CD4-positive, alpha-beta T cell (primary cell): ENCODE results near the gene ABL1. TPM values are rescaled to one million over a fixed set of nuclear protein-coding genes. Genes with fewer than 3 reads are reported as not detected.

Experiments
- ATAC-seq: fragments of 200-7000 bp; cut with Tn5 transposase; one replicate; pipeline ENCODE4 v1.10.0; 2022; ENCODE audit warnings: mild to moderate bottlenecking; ENCODE audit not compliant: poor library complexity
- CTCF ChIA-PET: fragments of 350-600 bp; sonication (Branson Sonifier 250); formaldehyde crosslinking; loops from one replicate; lab custom pipeline; 2021; ENCODE audit warnings: antibody characterized with exemption, inconsistent platforms; lab: Charles Lee
- POLR2A ChIA-PET: fragments of 350-600 bp; sonication (Branson Sonifier 250); formaldehyde crosslinking; loops from one replicate; lab custom pipeline; 2021; ENCODE audit warnings: antibody characterized with exemption, inconsistent platforms; lab: Charles Lee
- DNase-seq, 14 experiments: peaks; one replicate each; pipeline ENCODE4 v3.0.0-alpha.2; 2013 to 2020; ENCODE audit warnings: mixed read lengths in 2 of 14
- H3K27ac ChIP-seq, 2 donors: one replicate each; pipeline versions ENCODE4 v1.5.1 to v1.7.0; 2013; ENCODE audit warnings: low read length in 2 of 2, low read depth in 1 of 2, mild to moderate bottlenecking in 1 of 2
- H3K27me3 ChIP-seq, 2 experiments: 1 replicate in 1 of 2; 2 replicates in 1 of 2; pipeline versions ENCODE4 v1.6.1 to v1.7.0; 2013; ENCODE audit warnings: low read length in 2 of 2, control low read depth in 1 of 2, mild to moderate bottlenecking in 1 of 2, moderate library complexity in 1 of 2; ENCODE audit not compliant: insufficient read depth in 2 of 2, control insufficient read depth in 1 of 2
- H3K36me3 ChIP-seq: one replicate; pipeline ENCODE4 v1.6.1; 2013; ENCODE audit warnings: low read length, control low read depth; ENCODE audit not compliant: insufficient read depth
- H3K4me1 ChIP-seq: one replicate; pipeline ENCODE4 v1.6.1; 2013; ENCODE audit warnings: low read length, control low read depth; ENCODE audit not compliant: insufficient read depth
- H3K4me3 ChIP-seq: one replicate; pipeline ENCODE4 v1.5.1; 2013; ENCODE audit warnings: mild to moderate bottlenecking, low read length, moderate library complexity
- H3K9me3 ChIP-seq, 2 experiments: 1 replicate in 1 of 2; 2 replicates in 1 of 2; pipeline versions ENCODE4 v1.6.1 to v1.7.0; 2013; ENCODE audit warnings: low read length in 2 of 2, mild to moderate bottlenecking in 2 of 2, control low read depth in 1 of 2, moderate library complexity in 1 of 2; ENCODE audit not compliant: control insufficient read depth in 1 of 2, insufficient read depth in 1 of 2
- H3K27ac Mint-ChIP-seq: one replicate; pipeline ENCODE4 v1.8.0; 2020; ENCODE audit warnings: mixed read lengths
- H3K27me3 Mint-ChIP-seq: one replicate; pipeline ENCODE4 v1.8.0; 2021; ENCODE audit warnings: mixed read lengths
- H3K36me3 Mint-ChIP-seq: one replicate; pipeline ENCODE4 v1.8.0; 2021; ENCODE audit warnings: low read depth, mixed read lengths
- H3K4me1 Mint-ChIP-seq: one replicate; pipeline ENCODE4 v1.8.0; 2021; ENCODE audit warnings: low read depth, mixed read lengths
- H3K4me3 Mint-ChIP-seq: one replicate; pipeline ENCODE4 v1.8.0; 2020; ENCODE audit warnings: mild to moderate bottlenecking, mixed read lengths
- H3K9me3 Mint-ChIP-seq: one replicate; pipeline ENCODE4 v1.8.0; 2020; ENCODE audit warnings: mixed read lengths
- CTCF ChIP-seq: fragments of 200-600 bp; IDR thresholded peaks from one replicate; pipeline ENCODE4 v1.8.0; 2022; ENCODE audit warnings: antibody characterized with exemption, mild to moderate bottlenecking
- intact Hi-C, 2 experiments: fragments of 100-400 bp; cut with DNase I in 1 of 2; cut with micrococcal nuclease in 1 of 2; formaldehyde crosslinking; loops; one replicate each; pipeline versions ENCODE4 v1.15.1 to v1.9.0; 2023 to 2025; cut with DNase I, micrococcal nuclease
- total RNA-seq, 174 experiments: library from RNA in 2 of 174; stranded (reverse) in 2 of 174; gene quantifications; one replicate each; pipeline ENCODE4 v1.2.3 and lab custom pipeline; 2021 to 2026

Gene ABL1
- total RNA-seq, 2 experiments from 2014 or later, result 29.8 to 33.7 TPM

GRCh38 chr9:130904070-130905044 is 69.3 kb downstream of the ABL1 start:
- H3K36me3 Mint-ChIP-seq, result no peaks in the 10 kb centered on the region
- Histone ChIP-seq H3K36me3 (no peaks in the 10 kb centered on the region), H3K27me3 (peaks cover 0 to 7% of the 10 kb centered on the region in 2 experiments)

GRCh38 chr9:130905125-130905901 is 70.3 kb downstream of the ABL1 start:
- intact Hi-C loops, result no loop called here
- Histone ChIP-seq H3K36me3 (no peaks in the 10 kb centered on the region), H3K27ac (no peak overlapping the region), H3K4me3 (no peak overlapping the region), H3K4me1 (no peaks in the 10 kb centered on the region), H3K27me3 (peaks cover 0 to 7% of the 10 kb centered on the region in 2 experiments), H3K9me3 (peaks cover 0 to 6% of the 10 kb centered on the region in 2 experiments)
- ChIA-PET CTCF (no interaction called here), POLR2A (no interaction called here)
- H3K27ac Mint-ChIP-seq, result no peak overlapping the region
- DNase-seq (no peak), ATAC-seq (no peak)
- no peaks in the 10 kb centered on the region for H3K4me1 Mint-ChIP-seq
- peaks cover 3% of the 10 kb centered on the region for H3K27me3 Mint-ChIP-seq
- TF ChIP-seq CTCF, result no peak
- H3K9me3 Mint-ChIP-seq, result no peaks in the 10 kb centered on the region
- H3K36me3 Mint-ChIP-seq, result no peaks in the 10 kb centered on the region
- no peak overlapping the region for H3K4me3 Mint-ChIP-seq

More at GRCh38 chr9:130904070-130905044, 69.3 kb downstream of the ABL1 start:
- ATAC-seq (no peak), DNase-seq (no peak)
- intact Hi-C loops, result no loop called here
- H3K9me3 Mint-ChIP-seq, result no peaks in the 10 kb centered on the region
- H3K4me3 Mint-ChIP-seq, result no peak overlapping the region
- no peak for TF ChIP-seq CTCF
- H3K4me1 ChIP-seq, result no peaks in the 10 kb centered on the region
- ChIA-PET POLR2A (no interaction called here), CTCF (no interaction called here)
- peaks cover 3% of the 10 kb centered on the region for H3K27me3 Mint-ChIP-seq
- H3K27ac ChIP-seq, result no peak overlapping the region
- no peak overlapping the region for H3K4me3 ChIP-seq
- no peak overlapping the region for H3K27ac Mint-ChIP-seq
- H3K9me3 ChIP-seq, result peaks cover 0 to 6% of the 10 kb centered on the region in 2 experiments
- no peaks in the 10 kb centered on the region for H3K4me1 Mint-ChIP-seq

GRCh38 chr9:130905902-130906734 is 71.1 kb downstream of the ABL1 start:
- H3K4me1 Mint-ChIP-seq, result no peaks in the 10 kb centered on the region

More at GRCh38 chr9:130905902-130906734, 71.1 kb downstream of the ABL1 start:
- Mint-ChIP-seq H3K27ac (no peak overlapping the region), H3K27me3 (peaks cover 3% of the 10 kb centered on the region), H3K4me3 (no peak overlapping the region), H3K9me3 (no peaks in the 10 kb centered on the region), H3K36me3 (no peaks in the 10 kb centered on the region)
- Histone ChIP-seq H3K27me3 (peaks cover 0 to 7% of the 10 kb centered on the region in 2 experiments), H3K4me1 (no peaks in the 10 kb centered on the region), H3K36me3 (no peaks in the 10 kb centered on the region), H3K9me3 (peaks cover 0 to 6% of the 10 kb centered on the region in 2 experiments), H3K4me3 (no peak overlapping the region), H3K27ac (no peak overlapping the region)
- intact Hi-C loops, result no loop called here
- POLR2A ChIA-PET, result no interaction called here
- ATAC-seq, result no peak
- CTCF ChIA-PET, result no interaction called here
- no peak for DNase-seq
- no peak for TF ChIP-seq CTCF
